GM12875 (cell line): Measurements from ENCODE around the gene SYNRG.

Experiments used
- H3K4me3 ChIP-seq: one replicate; pipeline ENCODE4 v1.5.1; 2011; ENCODE audit warnings: low read depth, low read length, control low read depth
- CTCF ChIP-seq: IDR thresholded peaks from 2 replicates; pipeline ENCODE4 v1.5.1; 2011; ENCODE audit warnings: low read depth, mild to moderate bottlenecking, control low read depth, inconsistent platforms, low read length, moderate library complexity, borderline replicate concordance; ENCODE audit not compliant: insufficient read depth

SYNRG gene

GRCh38 chr17:37558299-37558698, 50.9 kb downstream of the SYNRG start:
- H3K4me3 ChIP-seq, result no peak overlapping the region
- no peak for TF ChIP-seq CTCF

- no peak overlapping the region for H3K4me3 ChIP-seq
Observed at GRCh38 chr17:37557482-37557881, 51.7 kb downstream of the SYNRG start.

GRCh38 chr17:37555386-37555785, 53.8 kb downstream of the SYNRG start:
- H3K4me3 ChIP-seq, result no peak overlapping the region
- TF ChIP-seq CTCF, result no peak

More at GRCh38 chr17:37557482-37557881, 51.7 kb downstream of the SYNRG start:
- no peak for TF ChIP-seq CTCF

- no peak for TF ChIP-seq CTCF
- no peak overlapping the region for H3K4me3 ChIP-seq
Observed at GRCh38 chr17:37553401-37553966, 55.7 kb downstream of the SYNRG start.

- no peak overlapping the region for H3K4me3 ChIP-seq
- no peak for TF ChIP-seq CTCF
Observed at GRCh38 chr17:37551788-37552187, 57.4 kb downstream of the SYNRG start.

- TF ChIP-seq CTCF, result no peak
- H3K4me3 ChIP-seq, result no peak overlapping the region
Observed at GRCh38 chr17:37547986-37548385, 61.2 kb downstream of the SYNRG start.

GRCh38 chr17:37546302-37546701, 62.9 kb downstream of the SYNRG start:
- no peak for TF ChIP-seq CTCF
- H3K4me3 ChIP-seq, result no peak overlapping the region
